C4-2B (cell line): ENCODE results near the gene SPECC1L.

Experiments used
- ZFX ChIP-seq: fragments of 450-650 bp; IDR thresholded peaks from 2 replicates; pipeline ENCODE4 v1.6.1; 2017
- TF ChIP-seq, protein P1 (sequence below): fragments of 450-650 bp; conservative IDR thresholded peaks from 2 replicates; pipeline ENCODE4 v1.5.1; 2017; ENCODE audit warnings: mild to moderate bottlenecking

DNA sequence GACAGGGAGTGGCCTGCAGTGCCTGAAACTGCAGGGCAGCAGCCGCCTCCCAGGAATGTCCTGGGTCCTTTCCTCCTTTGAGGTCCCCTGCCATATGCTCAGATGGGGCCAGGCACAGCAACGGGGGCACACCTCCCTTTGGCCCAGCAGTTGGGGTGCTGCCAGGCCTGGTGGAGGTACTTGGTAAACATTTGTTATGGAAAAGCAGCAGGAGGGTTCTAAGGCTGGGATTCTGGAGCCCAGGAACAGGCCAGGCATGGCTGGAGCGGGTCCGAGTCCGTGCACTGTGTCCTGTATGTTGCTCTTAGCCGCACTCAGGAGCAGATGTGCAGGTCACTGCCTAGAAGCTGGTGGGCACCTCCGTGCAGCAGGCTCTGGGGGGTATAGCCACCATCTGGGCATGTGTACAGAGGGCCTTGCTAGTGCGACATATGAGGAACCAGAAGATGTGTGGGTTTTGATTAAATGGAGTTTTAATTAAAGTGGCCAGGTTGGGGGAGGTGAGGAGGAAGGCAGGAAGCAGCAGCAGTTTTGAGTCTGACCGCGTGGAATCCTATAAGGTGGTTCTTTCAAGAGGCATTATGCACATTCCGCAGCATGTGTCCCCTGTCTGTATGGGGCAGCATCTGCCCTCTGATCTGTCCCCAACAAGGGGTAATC, 158.2 kb downstream of the SPECC1L start:
- TF ChIP-seq, protein P1, sequence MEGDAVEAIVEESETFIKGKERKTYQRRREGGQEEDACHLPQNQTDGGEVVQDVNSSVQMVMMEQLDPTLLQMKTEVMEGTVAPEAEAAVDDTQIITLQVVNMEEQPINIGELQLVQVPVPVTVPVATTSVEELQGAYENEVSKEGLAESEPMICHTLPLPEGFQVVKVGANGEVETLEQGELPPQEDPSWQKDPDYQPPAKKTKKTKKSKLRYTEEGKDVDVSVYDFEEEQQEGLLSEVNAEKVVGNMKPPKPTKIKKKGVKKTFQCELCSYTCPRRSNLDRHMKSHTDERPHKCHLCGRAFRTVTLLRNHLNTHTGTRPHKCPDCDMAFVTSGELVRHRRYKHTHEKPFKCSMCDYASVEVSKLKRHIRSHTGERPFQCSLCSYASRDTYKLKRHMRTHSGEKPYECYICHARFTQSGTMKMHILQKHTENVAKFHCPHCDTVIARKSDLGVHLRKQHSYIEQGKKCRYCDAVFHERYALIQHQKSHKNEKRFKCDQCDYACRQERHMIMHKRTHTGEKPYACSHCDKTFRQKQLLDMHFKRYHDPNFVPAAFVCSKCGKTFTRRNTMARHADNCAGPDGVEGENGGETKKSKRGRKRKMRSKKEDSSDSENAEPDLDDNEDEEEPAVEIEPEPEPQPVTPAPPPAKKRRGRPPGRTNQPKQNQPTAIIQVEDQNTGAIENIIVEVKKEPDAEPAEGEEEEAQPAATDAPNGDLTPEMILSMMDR, result no peak
- TF ChIP-seq ZFX, result no peak
